HG03354 (cell line): Measurements from ENCODE around the gene IGSF23.

Source experiments
- ATAC-seq: cut with Tn5 transposase; IDR thresholded peaks from one replicate; pipeline ENCODE4 v1.9.1; 2021; ENCODE audit warnings: mild to moderate bottlenecking; ENCODE audit not compliant: unreplicated experiment, poor library complexity, severe bottlenecking

IGSF23 gene

DNA sequence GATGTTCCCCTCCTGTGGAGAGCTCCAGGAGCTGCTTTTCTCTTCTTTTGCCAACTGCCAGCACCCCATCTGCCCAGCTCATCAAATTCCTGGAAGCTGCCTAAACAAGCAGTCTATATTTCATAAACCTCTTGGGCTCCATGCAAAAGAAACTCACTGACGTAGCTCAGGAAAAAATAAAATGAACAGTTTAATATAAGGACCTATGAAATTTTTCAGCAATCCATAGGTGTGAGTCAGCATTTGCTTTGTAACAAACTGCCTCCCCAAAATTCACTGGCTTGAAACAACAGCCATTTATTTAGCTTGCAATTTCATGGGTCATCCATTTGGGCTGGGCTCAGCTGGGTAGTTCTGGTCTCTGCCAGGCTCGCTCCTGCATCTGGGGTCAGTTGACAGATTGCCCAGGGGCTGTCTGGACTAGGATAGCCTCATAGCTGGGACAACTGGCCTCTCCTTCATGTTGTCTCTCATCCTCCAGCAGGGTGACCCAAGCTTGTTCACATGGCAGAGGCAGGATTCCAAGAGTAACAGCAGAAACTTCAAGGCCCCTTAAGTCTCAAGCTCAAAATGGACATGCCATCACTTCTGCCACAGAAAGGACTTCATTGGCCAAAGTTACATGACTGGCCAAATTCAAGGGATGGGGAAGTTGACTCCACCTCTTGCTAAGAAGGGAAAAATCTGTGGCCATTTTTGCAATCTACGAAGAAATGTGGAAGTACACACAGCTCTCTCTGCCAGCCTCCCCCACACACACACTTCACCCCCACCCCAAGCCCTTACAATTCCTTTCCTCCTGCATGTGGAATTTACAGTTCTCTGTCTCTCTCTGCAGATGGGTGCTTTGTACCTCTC lies 22.4 kb downstream of the IGSF23 start:
- ATAC-seq, result no peak

DNA sequence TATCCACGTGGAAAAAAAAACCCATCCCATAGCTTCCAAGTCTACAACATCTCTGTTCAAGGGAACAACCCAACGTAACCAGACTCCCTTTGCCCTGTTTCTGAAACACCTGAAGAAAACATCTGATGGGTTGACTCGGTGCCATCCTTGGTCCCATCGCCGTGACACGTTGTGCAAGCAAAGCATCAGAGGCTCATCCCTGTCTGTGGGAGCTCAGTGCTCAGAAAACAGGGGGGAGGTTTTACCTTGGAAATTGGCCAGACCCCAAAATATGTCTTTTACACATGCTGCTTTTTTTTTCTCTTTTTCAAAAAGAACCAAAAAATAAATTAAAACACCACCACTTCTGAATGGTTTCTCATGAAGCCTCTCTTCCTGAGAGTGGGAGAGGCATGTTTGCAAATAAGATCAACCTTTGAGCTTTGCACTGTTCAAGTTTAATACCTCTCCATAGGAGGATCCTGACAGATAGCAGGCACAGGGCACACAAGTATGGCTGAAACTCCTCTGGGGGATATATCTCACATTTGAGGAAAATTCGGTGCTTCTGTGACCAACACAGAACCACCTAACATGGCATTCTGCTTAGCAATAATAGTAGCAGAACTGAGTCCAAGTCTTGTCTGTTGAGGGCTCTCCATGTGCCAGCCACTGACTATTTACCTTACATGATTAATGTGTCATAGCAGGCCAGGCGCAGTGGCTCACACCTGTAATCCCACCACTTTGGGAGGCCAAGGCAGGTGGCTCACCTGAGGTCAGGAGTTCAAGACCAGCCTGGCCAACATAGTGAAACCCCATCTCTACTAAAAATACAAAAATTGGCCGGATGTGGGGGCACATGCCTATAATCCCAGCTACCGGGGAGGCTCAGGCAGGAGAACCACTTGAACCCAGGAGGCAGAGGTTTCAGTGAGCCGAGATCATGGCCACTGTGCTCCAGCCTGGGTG lies 23.4 kb downstream of the IGSF23 start:
- ATAC-seq, result no peak

DNA sequence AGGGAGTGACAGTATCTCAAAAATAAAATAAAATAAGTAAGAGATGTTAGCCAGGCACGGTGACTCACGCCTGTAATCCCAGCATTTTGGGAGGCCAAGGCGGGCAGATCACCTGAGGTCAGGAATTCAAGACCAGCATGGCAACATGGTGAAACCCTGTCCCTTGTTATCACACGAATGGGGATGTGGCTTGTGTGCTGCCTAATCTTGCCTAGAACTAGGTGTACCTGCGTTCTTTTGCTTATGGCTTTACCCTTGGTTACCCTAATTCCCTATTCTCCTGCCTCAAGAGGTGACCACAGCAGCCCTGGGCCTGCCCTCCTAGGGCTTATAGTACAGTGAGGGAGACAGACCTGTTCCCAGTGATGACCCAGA lies 24.0 kb downstream of the IGSF23 start:
- ATAC-seq, result no peak

DNA sequence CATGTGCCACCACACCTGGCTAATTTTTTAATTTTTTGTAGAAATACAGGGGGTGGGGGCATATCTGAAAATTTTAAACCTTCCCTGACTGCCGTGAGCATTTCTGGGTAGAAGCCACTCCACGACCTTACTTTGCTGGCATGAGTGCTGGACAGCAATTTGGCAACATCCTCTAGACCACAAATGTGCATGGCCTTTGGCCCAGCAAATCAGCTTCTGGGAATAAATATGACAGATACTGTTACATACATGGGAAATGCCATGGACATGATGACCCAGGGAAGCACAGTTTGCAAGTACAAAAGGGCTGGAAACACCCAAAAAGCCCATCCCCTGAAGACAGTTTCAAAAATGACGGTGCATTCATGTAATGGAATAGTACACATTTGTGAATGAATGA lies 27.2 kb downstream of the IGSF23 start:
- no peak for ATAC-seq

DNA sequence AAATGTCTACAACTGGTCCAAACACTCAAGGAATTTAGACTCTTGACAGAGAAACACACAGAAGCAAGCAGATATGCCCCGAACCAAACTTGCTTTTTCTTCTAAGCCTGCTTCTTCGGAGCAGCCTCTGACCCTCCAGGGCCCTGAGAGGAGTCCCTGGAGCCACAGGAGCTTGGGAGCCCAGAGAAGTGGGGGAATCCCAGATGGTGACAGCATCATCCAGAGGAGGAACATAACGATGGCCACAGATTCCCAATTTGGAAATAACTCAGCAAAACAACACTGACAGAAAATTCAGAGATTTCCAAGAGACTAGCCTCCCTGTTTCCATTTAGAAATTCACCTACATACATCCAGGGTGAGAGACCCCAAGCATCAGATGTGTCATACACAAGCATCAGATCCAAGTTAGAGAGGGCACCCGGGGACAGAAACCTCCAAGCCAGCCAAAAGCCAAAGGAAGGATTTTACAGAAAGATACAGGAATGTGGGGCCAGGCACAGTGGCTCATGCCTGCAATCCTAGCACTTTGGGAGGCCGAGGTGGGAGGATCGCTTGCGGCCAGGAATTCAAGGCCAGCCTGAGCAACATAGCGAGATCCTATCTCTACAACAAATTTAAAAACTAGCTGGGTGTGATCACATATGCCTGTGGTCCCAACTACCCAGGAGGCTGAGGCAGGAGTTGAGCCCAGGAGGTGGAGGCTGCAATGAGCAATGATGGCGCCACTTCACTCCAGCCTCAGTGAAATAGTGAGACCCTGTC lies 28.3 kb downstream of the IGSF23 start:
- ATAC-seq, result no peak

DNA sequence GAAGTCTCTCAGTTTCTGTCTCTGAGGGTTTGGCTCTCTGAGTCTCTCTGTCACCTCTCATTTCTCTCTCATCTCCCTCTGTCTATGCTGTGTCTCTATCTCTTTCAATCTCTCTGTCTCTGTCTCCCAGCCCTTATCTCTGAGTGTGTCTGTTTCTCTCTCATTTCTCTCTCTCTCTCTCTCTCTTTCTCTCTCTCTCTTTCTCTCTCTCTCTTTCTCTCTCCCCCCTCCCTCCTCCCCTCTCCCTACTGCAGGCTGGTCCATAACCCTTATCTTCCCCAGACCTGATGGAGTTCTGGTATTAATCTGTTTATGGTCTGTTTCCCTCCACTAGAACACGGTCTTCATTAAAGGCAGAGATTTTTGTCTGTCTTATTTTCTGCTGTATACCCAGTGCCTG lies 29.0 kb downstream of the IGSF23 start:
- ATAC-seq, result no peak

DNA sequence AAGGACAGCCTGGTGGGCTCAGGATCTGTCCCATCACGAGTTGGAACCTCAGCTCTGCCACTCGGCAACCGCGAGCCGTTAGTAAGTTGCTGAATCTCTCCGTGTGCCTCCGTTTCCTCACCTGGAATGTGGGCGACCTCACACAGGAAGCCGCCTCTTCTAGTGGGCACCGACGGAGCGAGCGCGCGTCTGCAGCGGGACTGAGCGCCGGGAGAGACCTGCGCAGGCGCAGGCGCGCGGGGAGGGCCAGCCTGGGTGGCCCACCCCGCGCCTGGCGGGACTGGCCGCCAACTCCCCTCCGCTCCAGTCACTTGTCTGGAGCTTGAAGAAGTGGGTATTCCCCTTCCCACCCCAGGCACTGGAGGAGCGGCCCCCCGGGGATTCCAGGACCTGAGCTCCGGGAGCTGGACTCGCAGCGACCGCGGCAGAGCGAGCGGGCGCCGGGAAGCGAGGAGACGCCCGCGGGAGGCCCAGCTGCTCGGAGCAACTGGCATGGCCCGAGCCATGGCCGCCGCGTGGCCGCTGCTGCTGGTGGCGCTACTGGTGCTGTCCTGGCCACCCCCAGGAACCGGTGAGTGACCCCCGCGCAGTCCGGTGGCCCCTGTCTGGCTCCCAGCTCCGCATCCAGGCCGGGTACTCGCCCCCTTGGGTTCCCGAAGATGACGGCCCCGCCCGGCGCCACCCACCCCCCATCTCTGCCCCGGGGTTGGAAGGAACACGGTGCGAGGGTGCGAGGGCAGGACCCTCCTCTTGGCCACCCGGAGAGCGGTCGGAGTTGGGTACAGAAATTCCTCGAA lies 30.4 kb downstream of the IGSF23 start, which contains the start of gene PVR:
Gene PVR (plus strand): TSS at position 306 of the 797 bp plus-strand sequence. CDS start 187 bp downstream, at position 493.
- ATAC-seq, result no peak

DNA sequence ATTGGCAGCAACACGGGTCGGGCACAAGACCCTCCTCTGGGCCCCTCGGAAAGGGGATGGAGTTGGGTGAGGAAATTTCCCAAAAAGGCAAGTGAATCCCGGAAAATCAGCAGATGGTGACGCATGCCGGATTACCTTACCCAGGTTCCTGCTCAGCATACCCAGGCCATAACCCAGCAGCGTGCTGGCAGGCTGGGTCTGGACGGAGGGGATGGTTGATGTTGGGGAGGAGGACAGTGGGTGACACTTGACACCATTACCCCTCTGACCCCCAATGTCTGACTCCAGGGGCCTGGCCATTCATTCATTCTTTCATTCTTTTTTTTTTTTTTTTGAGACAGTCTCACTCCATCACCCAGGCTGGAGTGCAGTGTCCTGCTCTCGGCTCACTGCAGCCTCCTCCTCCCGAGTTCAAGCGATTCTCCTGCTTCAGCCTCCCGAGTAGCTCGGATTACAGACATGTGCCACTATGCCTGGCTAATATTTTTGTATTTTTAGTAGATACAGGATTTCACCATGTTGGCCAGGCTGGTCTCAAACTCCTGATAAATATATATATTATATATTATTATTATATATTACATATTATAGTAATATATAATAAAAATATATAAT lies 31.1 kb downstream of the IGSF23 start:
- ATAC-seq, result no peak

DNA sequence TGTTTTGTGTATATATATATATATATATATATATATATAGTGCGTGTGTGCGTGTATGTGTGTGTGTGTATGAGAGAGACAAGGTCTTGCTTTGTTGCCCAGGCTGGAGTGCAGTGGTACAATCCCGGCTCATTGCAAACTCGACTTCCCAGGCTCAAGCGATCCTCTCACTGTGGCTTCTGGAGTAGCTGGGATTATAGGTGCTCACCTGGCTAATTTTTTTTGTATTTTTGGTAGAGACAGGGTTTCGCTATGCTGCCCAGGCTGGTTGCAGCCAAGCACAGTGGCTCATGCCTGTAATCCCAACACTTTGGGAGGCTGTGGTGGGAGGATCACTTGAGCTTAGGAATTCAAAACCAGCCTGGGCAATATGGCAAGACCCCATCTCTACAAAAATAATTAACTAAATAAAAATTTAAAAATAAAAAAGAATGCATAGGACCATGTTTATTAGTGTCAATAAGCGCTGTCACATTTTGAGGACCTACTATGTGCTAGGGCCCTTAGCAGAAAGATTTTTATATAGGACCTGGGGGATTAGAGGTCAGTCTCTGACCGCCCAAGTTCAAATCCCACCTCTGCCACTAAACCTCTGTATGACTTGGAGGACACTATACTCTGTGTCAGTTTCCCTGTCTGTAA lies 32.2 kb downstream of the IGSF23 start:
- no peak for ATAC-seq

DNA sequence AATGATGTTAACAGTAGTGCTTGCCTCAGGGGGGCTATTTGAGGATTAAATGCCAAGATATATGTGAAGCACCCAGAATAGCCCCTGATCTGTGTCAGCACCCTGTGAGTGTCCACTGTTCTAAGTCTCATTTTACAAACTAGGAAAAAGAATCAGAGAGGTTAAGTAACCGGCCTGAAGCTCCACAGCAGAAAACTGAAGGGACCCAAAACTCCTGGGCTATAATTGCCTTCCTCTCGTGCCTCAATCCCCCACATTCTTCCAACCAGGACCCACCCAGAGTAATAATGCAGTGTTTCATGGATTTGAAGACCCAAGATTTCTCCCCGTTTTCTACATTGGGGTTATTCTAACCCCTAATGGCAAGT lies 32.7 kb downstream of the IGSF23 start:
- ATAC-seq, result no peak

DNA sequence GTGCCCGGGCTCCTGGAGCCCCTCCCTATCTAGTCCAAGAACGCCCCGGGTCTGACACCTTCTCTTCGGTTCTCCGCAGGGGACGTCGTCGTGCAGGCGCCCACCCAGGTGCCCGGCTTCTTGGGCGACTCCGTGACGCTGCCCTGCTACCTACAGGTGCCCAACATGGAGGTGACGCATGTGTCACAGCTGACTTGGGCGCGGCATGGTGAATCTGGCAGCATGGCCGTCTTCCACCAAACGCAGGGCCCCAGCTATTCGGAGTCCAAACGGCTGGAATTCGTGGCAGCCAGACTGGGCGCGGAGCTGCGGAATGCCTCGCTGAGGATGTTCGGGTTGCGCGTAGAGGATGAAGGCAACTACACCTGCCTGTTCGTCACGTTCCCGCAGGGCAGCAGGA lies 33.8 kb downstream of the IGSF23 start:
- ATAC-seq, result no peak

DNA sequence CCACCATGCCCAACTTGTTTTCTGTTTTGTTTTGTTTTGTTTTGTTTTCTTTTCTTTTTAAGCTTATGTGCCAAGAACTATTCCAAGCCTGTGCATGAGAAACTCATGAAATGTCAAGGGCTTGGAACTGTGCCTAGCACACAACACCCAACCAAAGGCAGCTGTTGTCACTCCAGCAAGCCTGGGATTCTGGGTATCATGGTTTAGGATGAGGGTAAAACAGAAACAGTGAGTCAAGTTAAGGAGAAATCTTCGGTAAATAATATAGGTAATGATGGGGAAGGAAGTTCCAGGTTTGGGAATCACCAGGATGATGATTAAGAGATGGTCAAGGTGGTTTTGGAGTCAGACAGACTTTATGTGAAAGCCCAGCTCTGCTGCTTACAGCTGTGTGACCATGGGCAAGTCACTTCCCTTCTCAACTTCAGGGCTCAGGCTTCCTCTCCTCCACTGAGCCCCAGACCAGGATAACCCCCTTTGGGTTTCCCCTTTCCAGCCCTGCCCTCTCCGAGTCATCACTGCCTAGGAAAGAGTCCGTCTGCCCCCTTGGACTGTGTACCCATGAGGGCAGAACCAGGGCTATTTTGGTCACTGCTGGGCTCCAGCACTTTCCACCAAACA lies 35.4 kb downstream of the IGSF23 start:
- no peak for ATAC-seq

DNA sequence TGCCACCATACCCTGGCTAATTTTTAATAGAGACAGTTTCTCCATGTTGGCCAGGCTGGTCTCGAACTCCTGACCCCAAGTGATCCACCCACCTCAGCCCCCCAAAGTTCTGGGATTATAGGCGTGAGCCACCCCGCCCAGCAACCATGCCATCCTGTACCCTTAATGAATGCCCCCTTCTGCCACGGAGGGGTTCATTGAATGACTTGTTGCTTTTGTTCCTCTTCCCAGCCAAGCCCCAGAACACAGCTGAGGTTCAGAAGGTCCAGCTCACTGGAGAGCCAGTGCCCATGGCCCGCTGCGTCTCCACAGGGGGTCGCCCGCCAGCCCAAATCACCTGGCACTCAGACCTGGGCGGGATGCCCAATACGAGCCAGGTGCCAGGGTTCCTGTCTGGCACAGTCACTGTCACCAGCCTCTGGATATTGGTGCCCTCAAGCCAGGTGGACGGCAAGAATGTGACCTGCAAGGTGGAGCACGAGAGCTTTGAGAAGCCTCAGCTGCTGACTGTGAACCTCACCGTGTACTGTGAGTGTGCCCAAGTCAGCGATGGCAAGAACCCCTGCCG lies 36.3 kb downstream of the IGSF23 start:
- ATAC-seq, result no peak

DNA sequence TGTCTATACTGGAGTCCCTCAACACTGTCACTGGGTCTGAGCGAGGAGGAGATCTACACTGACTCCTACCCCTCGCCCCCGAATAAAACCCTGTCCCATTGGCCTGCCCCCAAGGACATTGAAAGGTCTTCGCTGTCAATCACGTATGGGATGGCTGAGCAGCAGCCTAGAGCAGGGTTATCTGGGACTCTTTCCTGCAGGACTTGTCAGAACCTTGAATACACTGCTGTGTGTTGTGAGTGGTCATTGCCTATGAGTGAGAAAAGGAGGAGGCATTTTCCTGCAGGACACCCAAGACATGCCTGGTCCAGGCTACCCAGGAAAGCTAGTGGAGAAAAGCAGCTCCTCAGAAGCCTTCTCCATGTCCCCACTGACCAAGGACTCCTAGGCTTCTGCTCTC lies 40.0 kb downstream of the IGSF23 start:
- ATAC-seq, result no peak

DNA sequence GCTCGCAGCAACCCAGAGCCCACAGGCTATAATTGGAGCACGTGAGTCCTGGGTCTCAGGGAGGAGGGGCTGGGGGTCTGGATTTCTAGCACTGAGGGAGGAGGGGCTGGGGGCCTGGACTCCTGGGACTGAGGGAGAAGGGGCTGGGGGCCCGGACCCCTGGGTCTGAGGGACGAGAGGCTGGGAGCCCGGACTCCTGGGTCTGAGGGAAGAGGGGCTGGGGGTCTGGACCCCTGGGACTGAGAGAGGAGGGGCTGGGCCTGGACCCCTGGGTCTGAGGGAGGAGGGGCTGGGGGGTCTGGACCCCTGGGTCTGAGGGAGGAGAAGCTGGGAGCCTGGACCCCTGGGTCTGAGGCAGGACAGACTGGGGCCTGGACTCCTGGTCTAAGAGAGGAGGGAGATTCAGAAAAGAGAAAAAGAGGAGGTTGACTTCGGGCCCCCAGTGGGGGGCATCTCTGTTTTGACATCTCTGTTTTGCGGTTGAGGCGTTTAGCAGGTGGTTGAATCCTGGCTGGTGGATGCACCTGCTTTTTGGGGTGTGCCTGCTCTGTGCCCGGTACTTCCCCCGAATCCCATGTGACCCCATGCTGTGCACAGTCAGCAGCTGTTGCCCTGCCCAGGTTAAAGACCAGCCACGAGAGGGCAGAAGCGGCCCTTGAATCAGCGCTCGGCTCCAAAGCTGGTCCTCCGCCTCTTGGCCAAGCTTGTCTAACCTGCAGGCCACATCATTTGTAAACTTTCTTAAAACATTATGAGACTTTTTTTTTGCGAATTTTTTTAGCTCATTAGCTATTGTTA lies 40.8 kb downstream of the IGSF23 start:
- peak; percentile 92 for ATAC-seq

DNA sequence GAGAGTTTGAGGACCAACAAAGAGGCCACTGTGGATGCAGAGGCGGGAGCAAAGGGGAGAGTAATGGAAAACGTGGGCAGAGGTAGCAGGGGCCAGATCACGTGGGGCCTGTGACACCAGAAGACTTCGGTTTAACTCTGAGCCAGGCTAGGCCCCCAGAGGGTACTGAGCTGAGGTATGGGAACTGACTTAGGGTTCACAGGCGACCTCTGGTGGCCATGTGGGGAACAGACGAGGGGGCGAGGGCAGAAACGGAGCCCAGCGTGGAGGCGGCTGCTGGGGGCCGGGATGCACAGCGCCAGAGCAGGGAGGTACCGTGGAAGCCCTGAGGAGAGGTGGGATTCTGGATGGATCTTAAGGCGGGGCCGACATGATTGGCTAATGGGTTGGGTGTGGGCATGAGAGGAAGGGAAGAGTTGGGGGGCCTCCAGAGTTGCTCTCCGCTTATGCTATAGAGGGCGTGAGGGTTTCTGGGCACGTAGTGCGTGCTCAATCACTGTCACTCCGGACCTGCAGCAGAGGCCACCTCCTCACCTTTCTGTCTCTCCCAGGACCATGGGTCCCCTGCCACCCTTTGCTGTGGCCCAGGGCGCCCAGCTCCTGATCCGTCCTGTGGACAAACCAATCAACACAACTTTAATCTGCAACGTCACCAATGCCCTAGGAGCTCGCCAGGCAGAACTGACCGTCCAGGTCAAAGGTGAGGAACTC lies 44.0 kb downstream of the IGSF23 start:
- ATAC-seq, result no peak
